Loucy (cell line): Measurements from ENCODE around the gene COL23A1.

Experiments used
- EZH2phosphoT487 ChIP-seq: fragments of 200-600 bp; IDR thresholded peaks from 2 replicates; pipeline ENCODE4 v1.6.1; 2018; ENCODE audit warnings: antibody characterized with exemption, mild to moderate bottlenecking, moderate library complexity, borderline replicate concordance
- TF ChIP-seq, protein P1 (sequence below): fragments of 200-600 bp; sonication (generic); conservative IDR thresholded peaks from 2 replicates; pipeline ENCODE4 v1.5.1; 2014; ENCODE audit warnings: mild to moderate bottlenecking, antibody characterized with exemption, low read length

DNA sequence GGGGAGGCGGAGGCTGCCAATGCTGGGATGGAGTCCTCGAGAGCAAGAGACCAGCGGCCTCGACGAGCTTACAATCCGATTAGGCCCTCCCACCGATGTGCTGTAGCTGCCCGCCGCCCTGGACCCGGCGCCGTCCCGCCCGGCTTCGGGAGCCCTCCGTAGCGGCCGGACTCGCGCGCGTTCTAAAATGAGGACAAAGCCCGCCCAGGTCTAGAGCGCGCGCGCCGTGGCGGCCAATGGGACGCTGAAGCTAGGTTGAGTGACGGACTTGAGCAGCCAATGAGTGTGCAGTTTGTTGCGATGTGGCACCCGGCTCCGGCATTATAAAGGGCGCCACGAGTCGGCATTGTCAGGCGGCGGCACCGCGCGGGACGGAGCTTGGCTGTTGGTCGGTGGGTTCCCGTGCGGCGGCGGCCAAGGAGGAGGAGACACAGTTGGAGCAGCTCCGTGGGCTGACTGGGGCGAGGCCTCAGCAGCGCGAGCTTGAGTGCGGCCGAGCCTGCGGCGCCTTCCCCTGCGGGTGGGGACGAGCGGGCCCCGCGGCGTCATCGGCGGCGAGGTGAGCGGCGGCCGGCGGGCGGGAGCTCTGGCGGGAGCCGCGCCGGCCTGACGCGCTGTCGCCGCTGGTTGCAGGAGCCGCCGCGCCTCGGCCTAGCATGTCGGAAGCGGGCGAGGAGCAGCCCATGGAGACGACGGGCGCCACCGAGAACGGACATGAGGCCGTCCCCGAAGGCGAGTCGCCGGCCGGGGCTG, 385.8 kb downstream of the COL23A1 start, which contains the start of gene HNRNPAB:
- TF ChIP-seq, protein P1, sequence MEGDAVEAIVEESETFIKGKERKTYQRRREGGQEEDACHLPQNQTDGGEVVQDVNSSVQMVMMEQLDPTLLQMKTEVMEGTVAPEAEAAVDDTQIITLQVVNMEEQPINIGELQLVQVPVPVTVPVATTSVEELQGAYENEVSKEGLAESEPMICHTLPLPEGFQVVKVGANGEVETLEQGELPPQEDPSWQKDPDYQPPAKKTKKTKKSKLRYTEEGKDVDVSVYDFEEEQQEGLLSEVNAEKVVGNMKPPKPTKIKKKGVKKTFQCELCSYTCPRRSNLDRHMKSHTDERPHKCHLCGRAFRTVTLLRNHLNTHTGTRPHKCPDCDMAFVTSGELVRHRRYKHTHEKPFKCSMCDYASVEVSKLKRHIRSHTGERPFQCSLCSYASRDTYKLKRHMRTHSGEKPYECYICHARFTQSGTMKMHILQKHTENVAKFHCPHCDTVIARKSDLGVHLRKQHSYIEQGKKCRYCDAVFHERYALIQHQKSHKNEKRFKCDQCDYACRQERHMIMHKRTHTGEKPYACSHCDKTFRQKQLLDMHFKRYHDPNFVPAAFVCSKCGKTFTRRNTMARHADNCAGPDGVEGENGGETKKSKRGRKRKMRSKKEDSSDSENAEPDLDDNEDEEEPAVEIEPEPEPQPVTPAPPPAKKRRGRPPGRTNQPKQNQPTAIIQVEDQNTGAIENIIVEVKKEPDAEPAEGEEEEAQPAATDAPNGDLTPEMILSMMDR = no peak
- no peak for TF ChIP-seq EZH2phosphoT487
